Ovary (tissue), 3 donors: ENCODE results near the gene PPIL6.

ENCODE experiments used
- EP300 ChIP-seq: sonication (generic); formaldehyde crosslinking; IDR thresholded peaks from one replicate; pipeline ENCODE4 v1.6.1; 2017; ENCODE audit warnings: antibody characterized with exemption
- TF ChIP-seq, protein P1 (sequence below), 3 donors: fragments of 450-650 bp in 2 of 3; fragments of 200-600 bp in 1 of 3; IDR thresholded peaks; one replicate each; pipeline versions ENCODE4 v1.5.1 to v1.8.0; 2016 to 2022; ENCODE audit warnings: antibody characterized with exemption in 3 of 3, mild to moderate bottlenecking in 1 of 3
- donor health status: DM: no; HTN: no; CAD: no.

DNA sequence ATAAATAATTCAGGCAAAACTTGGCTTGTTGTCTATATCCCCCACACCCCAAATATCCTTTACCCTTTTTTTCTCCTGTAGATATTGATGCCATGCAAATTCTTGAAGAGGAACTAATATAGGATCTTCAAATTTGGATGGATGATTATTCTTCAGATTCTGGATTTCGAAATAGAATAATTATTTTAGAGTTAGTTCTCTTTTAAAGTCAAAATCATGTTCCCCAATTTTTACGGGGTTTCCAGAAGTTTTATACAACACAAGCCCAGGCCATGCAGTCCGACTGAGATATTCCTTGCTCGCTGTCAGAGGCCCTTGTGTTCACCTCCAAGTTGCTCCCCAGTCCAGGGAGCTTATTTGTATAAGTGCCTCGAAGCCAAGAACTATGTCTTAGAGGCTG lies 4.4 kb downstream of the PPIL6 start:
- TF ChIP-seq, protein P1, sequence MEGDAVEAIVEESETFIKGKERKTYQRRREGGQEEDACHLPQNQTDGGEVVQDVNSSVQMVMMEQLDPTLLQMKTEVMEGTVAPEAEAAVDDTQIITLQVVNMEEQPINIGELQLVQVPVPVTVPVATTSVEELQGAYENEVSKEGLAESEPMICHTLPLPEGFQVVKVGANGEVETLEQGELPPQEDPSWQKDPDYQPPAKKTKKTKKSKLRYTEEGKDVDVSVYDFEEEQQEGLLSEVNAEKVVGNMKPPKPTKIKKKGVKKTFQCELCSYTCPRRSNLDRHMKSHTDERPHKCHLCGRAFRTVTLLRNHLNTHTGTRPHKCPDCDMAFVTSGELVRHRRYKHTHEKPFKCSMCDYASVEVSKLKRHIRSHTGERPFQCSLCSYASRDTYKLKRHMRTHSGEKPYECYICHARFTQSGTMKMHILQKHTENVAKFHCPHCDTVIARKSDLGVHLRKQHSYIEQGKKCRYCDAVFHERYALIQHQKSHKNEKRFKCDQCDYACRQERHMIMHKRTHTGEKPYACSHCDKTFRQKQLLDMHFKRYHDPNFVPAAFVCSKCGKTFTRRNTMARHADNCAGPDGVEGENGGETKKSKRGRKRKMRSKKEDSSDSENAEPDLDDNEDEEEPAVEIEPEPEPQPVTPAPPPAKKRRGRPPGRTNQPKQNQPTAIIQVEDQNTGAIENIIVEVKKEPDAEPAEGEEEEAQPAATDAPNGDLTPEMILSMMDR (IDR thresholded peaks at IDR 0.05): no peak
- TF ChIP-seq EP300: no peak
